CD4-positive, alpha-beta T cell (primary cell): ENCODE results near the gene TMEM81. TPM values are rescaled to one million over a fixed set of nuclear protein-coding genes. Genes with fewer than 3 reads are reported as not detected.

ENCODE experiments used
- ATAC-seq: fragments of 200-7000 bp; cut with Tn5 transposase; one replicate; pipeline ENCODE4 v1.10.0; 2022; ENCODE audit warnings: mild to moderate bottlenecking; ENCODE audit not compliant: poor library complexity
- CTCF ChIA-PET: fragments of 350-600 bp; sonication (Branson Sonifier 250); formaldehyde crosslinking; loops from one replicate; lab custom pipeline; 2021; ENCODE audit warnings: antibody characterized with exemption, inconsistent platforms; lab: Charles Lee
- POLR2A ChIA-PET: fragments of 350-600 bp; sonication (Branson Sonifier 250); formaldehyde crosslinking; loops from one replicate; lab custom pipeline; 2021; ENCODE audit warnings: antibody characterized with exemption, inconsistent platforms; lab: Charles Lee
- DNase-seq, 14 experiments: peaks; one replicate each; pipeline ENCODE4 v3.0.0-alpha.2; 2013 to 2020; ENCODE audit warnings: mixed read lengths in 2 of 14
- H3K27ac ChIP-seq, 2 donors: one replicate each; pipeline versions ENCODE4 v1.5.1 to v1.7.0; 2013; ENCODE audit warnings: low read length in 2 of 2, low read depth in 1 of 2, mild to moderate bottlenecking in 1 of 2
- H3K27me3 ChIP-seq, 2 experiments: 1 replicate in 1 of 2; 2 replicates in 1 of 2; pipeline versions ENCODE4 v1.6.1 to v1.7.0; 2013; ENCODE audit warnings: low read length in 2 of 2, control low read depth in 1 of 2, mild to moderate bottlenecking in 1 of 2, moderate library complexity in 1 of 2; ENCODE audit not compliant: insufficient read depth in 2 of 2, control insufficient read depth in 1 of 2
- H3K36me3 ChIP-seq: one replicate; pipeline ENCODE4 v1.6.1; 2013; ENCODE audit warnings: low read length, control low read depth; ENCODE audit not compliant: insufficient read depth
- H3K4me1 ChIP-seq: one replicate; pipeline ENCODE4 v1.6.1; 2013; ENCODE audit warnings: low read length, control low read depth; ENCODE audit not compliant: insufficient read depth
- H3K4me3 ChIP-seq: one replicate; pipeline ENCODE4 v1.5.1; 2013; ENCODE audit warnings: mild to moderate bottlenecking, low read length, moderate library complexity
- H3K9me3 ChIP-seq, 2 experiments: 1 replicate in 1 of 2; 2 replicates in 1 of 2; pipeline versions ENCODE4 v1.6.1 to v1.7.0; 2013; ENCODE audit warnings: low read length in 2 of 2, mild to moderate bottlenecking in 2 of 2, control low read depth in 1 of 2, moderate library complexity in 1 of 2; ENCODE audit not compliant: control insufficient read depth in 1 of 2, insufficient read depth in 1 of 2
- H3K27ac Mint-ChIP-seq: one replicate; pipeline ENCODE4 v1.8.0; 2020; ENCODE audit warnings: mixed read lengths
- H3K27me3 Mint-ChIP-seq: one replicate; pipeline ENCODE4 v1.8.0; 2021; ENCODE audit warnings: mixed read lengths
- H3K36me3 Mint-ChIP-seq: one replicate; pipeline ENCODE4 v1.8.0; 2021; ENCODE audit warnings: low read depth, mixed read lengths
- H3K4me1 Mint-ChIP-seq: one replicate; pipeline ENCODE4 v1.8.0; 2021; ENCODE audit warnings: low read depth, mixed read lengths
- H3K4me3 Mint-ChIP-seq: one replicate; pipeline ENCODE4 v1.8.0; 2020; ENCODE audit warnings: mild to moderate bottlenecking, mixed read lengths
- H3K9me3 Mint-ChIP-seq: one replicate; pipeline ENCODE4 v1.8.0; 2020; ENCODE audit warnings: mixed read lengths
- intact Hi-C, 2 experiments: fragments of 100-400 bp; cut with DNase I in 1 of 2; cut with micrococcal nuclease in 1 of 2; formaldehyde crosslinking; loops; one replicate each; pipeline versions ENCODE4 v1.15.1 to v1.9.0; 2023 to 2025; cut with DNase I, micrococcal nuclease
- total RNA-seq, 174 experiments: library from RNA in 2 of 174; stranded (reverse) in 2 of 174; gene quantifications; one replicate each; pipeline ENCODE4 v1.2.3 and lab custom pipeline; 2021 to 2026
- TF ChIP-seq, protein P1 (sequence below): fragments of 200-600 bp; IDR thresholded peaks from one replicate; pipeline ENCODE4 v1.8.0; 2022; ENCODE audit warnings: antibody characterized with exemption, mild to moderate bottlenecking

Gene TMEM81
- total RNA-seq, 2 experiments from 2014 or later: 2.1 to 2.2 TPM

DNA sequence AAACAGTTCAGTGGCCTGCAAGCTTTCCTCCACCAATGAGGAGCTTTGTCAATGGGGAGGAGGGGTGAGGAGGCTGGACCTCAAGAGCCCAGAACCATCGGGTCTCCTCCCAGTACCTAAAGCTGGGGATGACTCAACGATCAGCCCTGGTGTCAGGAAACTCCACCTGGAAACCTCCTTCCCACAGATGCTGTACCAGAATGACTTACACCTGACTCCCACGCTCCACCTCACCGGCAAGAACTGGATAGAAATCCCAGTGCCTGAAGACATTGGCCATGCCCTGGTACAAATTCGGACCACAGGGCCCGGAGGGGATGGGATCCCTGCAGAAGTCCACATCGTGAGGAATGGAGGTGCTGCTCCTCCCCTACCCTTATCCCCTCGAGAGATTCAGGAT is 11.4 kb downstream of the TMEM81 start:
- intact Hi-C loops: no loop called here
- no peak overlapping the region for H3K27ac Mint-ChIP-seq
- DNase-seq (no peak), ATAC-seq (no peak)
- ChIA-PET POLR2A (no interaction called here), CTCF (no interaction called here)
- no peaks in the 10 kb centered on the region for H3K36me3 Mint-ChIP-seq
- H3K4me1 ChIP-seq: no peaks in the 10 kb centered on the region
- H3K27me3 ChIP-seq: no peaks in the 10 kb centered on the region
- H3K4me1 Mint-ChIP-seq: no peaks in the 10 kb centered on the region
- no peaks in the 10 kb centered on the region for H3K9me3 ChIP-seq
- TF ChIP-seq, protein P1, sequence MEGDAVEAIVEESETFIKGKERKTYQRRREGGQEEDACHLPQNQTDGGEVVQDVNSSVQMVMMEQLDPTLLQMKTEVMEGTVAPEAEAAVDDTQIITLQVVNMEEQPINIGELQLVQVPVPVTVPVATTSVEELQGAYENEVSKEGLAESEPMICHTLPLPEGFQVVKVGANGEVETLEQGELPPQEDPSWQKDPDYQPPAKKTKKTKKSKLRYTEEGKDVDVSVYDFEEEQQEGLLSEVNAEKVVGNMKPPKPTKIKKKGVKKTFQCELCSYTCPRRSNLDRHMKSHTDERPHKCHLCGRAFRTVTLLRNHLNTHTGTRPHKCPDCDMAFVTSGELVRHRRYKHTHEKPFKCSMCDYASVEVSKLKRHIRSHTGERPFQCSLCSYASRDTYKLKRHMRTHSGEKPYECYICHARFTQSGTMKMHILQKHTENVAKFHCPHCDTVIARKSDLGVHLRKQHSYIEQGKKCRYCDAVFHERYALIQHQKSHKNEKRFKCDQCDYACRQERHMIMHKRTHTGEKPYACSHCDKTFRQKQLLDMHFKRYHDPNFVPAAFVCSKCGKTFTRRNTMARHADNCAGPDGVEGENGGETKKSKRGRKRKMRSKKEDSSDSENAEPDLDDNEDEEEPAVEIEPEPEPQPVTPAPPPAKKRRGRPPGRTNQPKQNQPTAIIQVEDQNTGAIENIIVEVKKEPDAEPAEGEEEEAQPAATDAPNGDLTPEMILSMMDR: no peak
- H3K4me3 ChIP-seq: no peak overlapping the region
- H3K27ac ChIP-seq: no peak overlapping the region
- no peaks in the 10 kb centered on the region for H3K36me3 ChIP-seq
- no peaks in the 10 kb centered on the region for H3K9me3 Mint-ChIP-seq
- H3K4me3 Mint-ChIP-seq: no peak overlapping the region
- H3K27me3 Mint-ChIP-seq: no peaks in the 10 kb centered on the region

DNA sequence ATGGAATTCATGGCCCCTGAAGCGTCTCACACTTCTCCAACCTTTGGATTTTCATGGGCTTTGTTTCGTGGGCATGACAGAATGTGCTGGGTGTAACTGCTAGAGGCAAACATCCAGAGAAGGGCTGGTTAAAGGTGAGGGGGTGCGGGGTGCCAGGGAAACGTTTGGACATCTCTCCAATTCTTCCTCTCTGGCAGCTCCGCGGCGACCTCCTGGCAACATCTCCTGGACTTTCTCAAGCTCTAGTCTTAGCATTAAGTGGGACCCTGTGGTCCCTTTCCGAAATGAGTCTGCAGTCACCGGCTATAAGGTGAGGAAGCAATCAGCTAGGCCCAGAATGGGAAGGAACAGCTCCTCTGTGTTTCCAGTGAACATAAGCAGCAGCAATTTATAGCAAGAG is 12.0 kb downstream of the TMEM81 start:
- H3K4me3 ChIP-seq: no peak overlapping the region
- ATAC-seq (no peak), DNase-seq (no peak)
- Mint-ChIP-seq H3K27ac (no peak overlapping the region), H3K9me3 (no peaks in the 10 kb centered on the region), H3K36me3 (no peaks in the 10 kb centered on the region), H3K27me3 (no peaks in the 10 kb centered on the region), H3K4me3 (no peak overlapping the region), H3K4me1 (no peaks in the 10 kb centered on the region)
- POLR2A ChIA-PET: no interaction called here
- CTCF ChIA-PET: no interaction called here
- H3K4me1 ChIP-seq: no peaks in the 10 kb centered on the region
- no peaks in the 10 kb centered on the region for H3K36me3 ChIP-seq
- intact Hi-C loops: no loop called here
- TF ChIP-seq, protein P1: no peak
- no peak overlapping the region for H3K27ac ChIP-seq
- no peaks in the 10 kb centered on the region for H3K27me3 ChIP-seq
- no peaks in the 10 kb centered on the region for H3K9me3 ChIP-seq

DNA sequence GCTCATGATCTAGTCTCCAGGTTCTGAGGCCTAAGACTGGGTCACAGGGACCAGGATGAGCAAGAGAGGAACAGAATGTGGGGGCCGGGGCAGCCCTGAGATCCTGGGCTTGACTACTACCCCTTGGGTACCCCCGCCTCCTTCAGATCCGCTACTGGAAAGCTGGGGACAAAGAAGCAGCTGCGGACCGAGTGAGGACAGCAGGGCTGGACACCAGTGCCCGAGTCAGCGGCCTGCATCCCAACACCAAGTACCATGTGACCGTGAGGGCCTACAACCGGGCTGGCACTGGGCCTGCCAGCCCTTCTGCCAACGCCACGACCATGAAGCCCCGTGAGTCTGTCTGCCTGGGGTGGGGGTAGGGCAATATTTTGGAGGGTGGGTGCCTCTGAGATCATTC is 12.5 kb downstream of the TMEM81 start:
- Mint-ChIP-seq H3K36me3 (no peaks in the 10 kb centered on the region), H3K27ac (no peak overlapping the region), H3K27me3 (no peaks in the 10 kb centered on the region), H3K9me3 (no peaks in the 10 kb centered on the region), H3K4me1 (no peaks in the 10 kb centered on the region), H3K4me3 (no peak overlapping the region)
- DNase-seq: no peak
- ATAC-seq: no peak
- Histone ChIP-seq H3K4me3 (no peak overlapping the region), H3K27me3 (no peaks in the 10 kb centered on the region), H3K4me1 (no peaks in the 10 kb centered on the region), H3K27ac (no peak overlapping the region), H3K36me3 (no peaks in the 10 kb centered on the region), H3K9me3 (no peaks in the 10 kb centered on the region)
- ChIA-PET CTCF (interaction anchor here (1.3 kb wide), 1 partner anchor 10 kb away, joined by 3 read pairs; no protein-coding TSS in a partner anchor), POLR2A (no interaction called here)
- TF ChIP-seq, protein P1: no peak
- intact Hi-C loops: no loop called here
